ENCODE data around the gene CR1.
"Not testable (repeated sequence)": the region's sequence is repeated elsewhere in the genome, so short reads cannot be mapped to it uniquely, and the experiment has no call there.

The CR1 gene

DNA sequence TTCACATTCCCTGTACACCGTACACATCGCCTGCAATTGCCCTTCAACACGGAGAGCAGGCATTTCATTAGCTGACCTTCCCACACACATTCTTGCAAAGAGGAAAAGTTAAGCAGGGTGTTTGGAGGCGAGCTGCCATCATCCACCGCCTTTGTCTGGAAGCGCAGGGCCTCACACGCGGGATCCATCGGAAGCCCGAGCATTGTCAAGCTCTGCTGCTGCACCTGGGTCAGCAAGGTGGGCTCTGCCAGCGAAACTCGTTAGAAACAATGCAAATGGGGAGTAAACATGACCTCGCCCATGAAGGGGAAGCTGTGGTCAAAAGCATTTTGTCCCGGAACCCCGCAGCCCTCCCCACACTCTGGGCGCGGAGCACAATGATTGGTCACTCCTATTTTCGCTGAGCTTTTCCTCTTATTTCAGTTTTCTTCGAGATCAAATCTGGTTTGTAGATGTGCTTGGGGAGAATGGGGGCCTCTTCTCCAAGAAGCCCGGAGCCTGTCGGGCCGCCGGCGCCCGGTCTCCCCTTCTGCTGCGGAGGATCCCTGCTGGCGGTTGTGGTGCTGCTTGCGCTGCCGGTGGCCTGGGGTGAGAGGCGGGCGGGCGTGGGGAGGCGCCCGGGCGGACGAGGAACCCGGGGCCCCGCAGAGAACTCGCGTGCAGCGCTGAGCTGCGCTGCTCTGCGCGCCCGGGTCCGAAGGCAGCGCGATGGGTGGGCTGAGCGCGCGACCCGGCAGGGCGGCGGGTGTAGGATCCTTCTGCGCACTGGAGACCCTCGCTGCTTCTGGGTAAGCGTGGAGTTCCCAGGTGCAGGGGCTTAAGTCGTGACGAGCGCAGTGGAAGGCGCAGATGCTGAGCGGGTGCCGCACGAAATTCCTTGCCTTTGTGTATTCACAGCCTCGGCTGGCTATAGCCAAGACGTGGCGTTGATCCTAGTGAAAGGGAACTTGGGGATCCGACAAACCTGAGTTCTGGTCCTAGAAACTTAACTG is at the start of gene CR1:
Gene CR1, plus strand, starts transcription at position 357 of the 992 bp plus-strand sequence. Its CDS starts 111 bp downstream, at position 468.
- peak in 1 of 2 donors; percentile 13 for DNase-seq (ENCODE audit: extremely low read depth in 1 of 2, low read depth in 1 of 2)

DNA sequence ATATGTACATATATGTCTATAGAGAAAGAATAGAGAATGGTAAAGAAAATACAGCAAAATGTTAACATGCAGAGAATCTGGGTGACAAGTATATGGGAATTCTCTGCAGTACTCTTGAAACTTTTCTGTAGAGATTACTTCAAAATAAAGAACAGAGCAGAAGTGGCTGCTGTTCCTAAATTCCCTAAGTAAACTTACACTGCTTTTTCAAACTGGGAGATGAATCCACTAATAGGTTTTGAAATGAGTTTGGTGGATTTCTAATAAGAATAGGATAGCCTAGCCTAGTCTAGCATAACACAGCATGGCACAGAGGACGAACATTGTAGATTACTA is 42.3 kb upstream of the CR1 start:
- DNase-seq (ENCODE audit: extremely low read depth in 1 of 2, low read depth in 1 of 2), result no peak

GRCh38 chr1:207454046-207454964 is 41.7 kb upstream of the CR1 start, which contains the start of gene CR2:
CR2 (plus strand) TSS chr1:207454328; CDS start chr1:207454419, 91 bp downstream.
- DNase-seq (ENCODE audit: extremely low read depth in 1 of 2, low read depth in 1 of 2), result peak; percentile 41 to 69

DNA sequence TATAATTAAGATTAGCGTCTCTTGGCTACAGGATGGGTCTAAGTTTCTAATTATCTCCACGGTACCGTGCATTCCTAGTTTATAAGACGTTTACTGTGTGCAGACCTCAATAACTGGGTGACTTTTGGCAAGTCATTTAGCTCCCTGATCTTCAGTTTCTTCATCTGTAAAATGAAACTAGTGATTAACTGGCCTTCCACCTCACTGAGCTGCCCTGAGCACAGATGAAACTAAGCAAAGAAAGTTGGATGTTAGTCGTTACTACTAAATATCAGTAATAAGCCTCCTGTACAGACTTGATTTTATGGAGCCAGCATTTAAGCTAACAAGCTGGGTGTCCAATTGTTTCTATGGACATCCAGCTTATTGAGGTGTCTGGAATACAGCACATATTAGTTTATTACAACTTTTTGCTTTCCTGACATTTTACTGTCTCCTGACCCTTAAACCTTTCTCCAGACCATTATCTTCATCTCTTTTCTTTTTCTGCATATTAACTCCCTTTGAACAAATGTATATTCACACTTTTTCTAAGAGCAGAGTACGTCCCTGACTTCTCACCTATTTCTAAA is 40.7 kb upstream of the CR1 start:
- DNase-seq (ENCODE audit: extremely low read depth in 1 of 2, low read depth in 1 of 2), result no peak

- DNase-seq (ENCODE audit: extremely low read depth in 1 of 2, low read depth in 1 of 2), result no peak
Measured at GRCh38 chr1:207458414-207458813, 37.5 kb upstream of the CR1 start.

DNA sequence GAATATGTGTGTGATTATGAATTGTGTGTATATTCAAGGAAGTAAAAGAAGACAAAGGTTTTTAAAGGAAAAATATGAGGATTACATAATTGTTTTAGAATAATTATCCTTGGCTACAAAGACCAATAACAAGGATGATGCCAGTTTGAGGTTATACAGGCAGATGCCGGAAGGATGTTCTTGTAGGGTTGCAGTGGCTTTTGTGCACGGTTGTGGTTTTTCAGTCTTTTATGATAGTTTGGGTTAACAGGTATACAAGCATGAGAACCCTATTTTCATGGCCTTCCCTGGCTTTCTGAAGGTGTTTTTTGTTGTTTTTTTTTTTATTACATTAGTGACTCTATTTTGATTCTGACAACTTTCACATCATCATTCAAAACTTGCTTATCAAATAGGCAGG is 36.9 kb upstream of the CR1 start:
- no peak for DNase-seq (ENCODE audit: extremely low read depth in 1 of 2, low read depth in 1 of 2)

- DNase-seq (ENCODE audit: extremely low read depth in 1 of 2, low read depth in 1 of 2), result no peak
Measured at GRCh38 chr1:207461649-207462048, 34.3 kb upstream of the CR1 start.

- DNase-seq (ENCODE audit: extremely low read depth in 1 of 2, low read depth in 1 of 2), result no peak
Measured at GRCh38 chr1:207462535-207462934, 33.4 kb upstream of the CR1 start.

DNA sequence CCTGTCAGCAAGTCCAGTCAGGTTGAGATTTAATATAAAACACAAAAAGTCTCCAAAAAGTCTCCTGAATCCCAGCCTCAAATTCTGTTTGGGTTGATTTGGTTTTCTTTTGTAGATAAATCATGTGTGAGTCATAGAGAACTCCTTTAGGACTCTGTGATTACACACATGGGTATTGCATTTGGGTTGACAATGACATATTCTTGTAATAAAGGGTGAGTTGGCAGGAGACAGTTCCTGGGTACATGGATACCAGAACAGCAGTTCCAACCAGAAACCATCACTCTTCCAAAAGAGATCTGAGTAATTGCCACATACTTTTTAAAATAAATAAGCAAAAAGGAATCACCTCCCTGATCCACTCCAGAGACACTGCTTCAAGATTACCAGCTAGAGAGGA is 32.9 kb upstream of the CR1 start:
- DNase-seq (ENCODE audit: extremely low read depth in 1 of 2, low read depth in 1 of 2), result no peak

DNA sequence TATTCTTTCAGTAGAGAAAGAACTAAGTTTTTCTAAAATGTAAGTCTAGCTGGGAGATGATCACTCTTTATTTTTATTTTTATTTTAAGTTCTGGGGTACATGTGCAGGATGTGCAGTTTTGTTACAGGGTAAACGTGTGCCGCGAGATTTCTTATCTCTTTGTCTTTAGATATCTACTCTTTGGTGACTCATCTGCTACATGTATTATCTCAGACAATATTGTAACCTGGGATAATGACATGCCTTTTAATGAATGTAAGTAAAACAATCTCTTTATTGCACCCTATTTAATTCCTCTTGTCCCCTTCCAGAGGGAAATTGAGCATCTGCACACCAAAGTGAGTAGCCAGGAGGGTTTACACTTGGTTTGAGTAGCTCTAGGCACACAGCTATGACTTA is 32.4 kb upstream of the CR1 start:
- no peak for DNase-seq (ENCODE audit: extremely low read depth in 1 of 2, low read depth in 1 of 2)

DNA sequence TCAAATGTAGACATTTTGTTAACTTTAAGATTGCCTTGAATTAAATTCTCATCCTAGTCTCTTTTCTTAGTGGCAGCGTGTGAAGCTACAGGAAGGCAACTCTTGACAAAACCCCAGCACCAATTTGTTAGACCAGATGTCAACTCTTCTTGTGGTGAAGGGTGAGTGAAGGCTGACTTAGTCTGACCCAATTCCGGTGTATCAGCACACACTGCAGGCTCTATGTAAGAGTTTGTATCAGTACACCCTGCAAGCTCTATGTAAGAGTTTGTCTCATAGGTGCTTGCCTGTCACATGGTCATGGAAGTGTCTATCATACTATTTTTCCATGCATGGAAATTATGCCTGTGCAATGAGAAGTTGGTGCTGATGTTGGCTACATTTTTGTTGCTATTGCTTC is 25.0 kb upstream of the CR1 start:
- no peak for DNase-seq (ENCODE audit: extremely low read depth in 1 of 2, low read depth in 1 of 2)

DNA sequence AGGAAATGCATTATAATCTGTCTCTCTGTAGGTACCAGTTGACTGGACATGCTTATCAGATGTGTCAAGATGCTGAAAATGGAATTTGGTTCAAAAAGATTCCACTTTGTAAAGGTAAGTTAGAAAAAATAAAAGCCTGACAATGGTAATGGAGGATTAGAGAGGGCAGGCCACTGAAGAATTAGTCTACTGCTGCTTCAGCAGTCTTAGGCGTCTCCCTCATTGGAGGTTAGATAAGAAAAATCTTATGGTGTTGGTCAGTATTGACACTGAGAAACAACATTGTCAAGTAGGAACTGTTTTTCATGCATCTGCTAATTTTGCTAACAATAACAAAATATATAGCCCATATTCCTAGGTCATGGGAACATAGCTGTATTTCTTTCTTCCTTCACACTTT is 21.7 kb upstream of the CR1 start:
- no peak for DNase-seq (ENCODE audit: extremely low read depth in 1 of 2, low read depth in 1 of 2)

DNA sequence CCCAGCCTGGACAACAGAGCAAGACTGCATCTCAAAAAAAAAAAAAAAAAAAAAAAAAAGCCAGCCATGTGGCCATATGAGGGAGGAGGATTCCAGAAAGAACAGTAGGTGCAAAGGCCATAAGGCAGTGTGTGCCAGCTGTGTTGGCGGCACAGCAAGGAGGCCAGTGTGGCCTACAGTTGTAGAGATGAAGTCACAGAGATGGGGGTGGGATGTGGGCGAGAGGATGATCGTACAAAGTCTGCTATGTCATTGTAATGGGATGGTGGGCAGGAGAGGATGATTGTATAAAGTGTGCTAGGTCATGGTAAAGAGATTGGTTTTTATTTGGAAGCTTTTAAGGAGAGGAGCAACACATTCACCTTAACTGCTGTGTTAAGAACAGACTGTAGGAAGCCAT is 9.8 kb upstream of the CR1 start:
- DNase-seq (ENCODE audit: extremely low read depth in 1 of 2, low read depth in 1 of 2), result no peak

DNA sequence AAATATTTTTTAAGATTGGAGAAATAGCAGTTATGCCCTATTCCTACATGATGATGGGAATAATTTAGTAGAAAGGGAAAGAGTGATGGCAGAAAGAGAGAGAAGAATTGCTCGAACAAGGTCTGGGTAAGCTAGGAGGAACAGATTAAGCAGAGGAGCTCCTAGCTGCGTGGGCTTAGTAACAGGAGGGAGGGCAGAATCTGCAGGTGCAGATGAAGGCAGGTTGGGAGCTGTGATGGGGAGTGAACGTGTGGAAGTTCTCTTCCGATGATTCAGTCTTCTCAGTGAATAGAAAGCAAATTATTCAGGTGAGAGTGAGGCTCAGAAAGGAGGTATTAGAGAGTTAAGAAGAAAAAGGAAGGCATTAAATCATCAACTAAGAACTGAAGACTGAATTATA is 8.3 kb upstream of the CR1 start:
- no peak for DNase-seq (ENCODE audit: extremely low read depth in 1 of 2, low read depth in 1 of 2)

DNA sequence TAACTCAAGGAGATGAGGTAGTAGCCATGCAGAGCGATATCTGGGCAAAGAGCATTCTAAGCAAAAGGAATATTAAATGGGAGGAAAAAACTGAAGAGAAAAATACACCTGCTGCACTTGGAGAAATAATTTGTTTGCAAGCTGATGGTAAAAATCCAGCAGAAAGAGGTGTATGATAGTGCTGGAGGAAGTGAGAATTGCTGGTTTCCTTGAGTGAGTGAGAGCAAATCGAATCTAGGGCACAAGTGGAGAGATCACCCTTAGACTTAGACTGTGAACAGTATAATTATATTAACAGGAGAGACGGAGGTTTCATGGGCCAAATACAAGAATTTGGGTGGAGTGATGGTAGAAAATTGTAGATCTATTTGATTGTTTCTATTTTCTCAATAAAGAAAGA is 2.7 kb upstream of the CR1 start:
- DNase-seq (ENCODE audit: extremely low read depth in 1 of 2, low read depth in 1 of 2), result no peak

- no peak for DNase-seq (ENCODE audit: extremely low read depth in 1 of 2, low read depth in 1 of 2)
Measured at GRCh38 chr1:207494171-207494570, 1.8 kb upstream of the CR1 start.

DNA sequence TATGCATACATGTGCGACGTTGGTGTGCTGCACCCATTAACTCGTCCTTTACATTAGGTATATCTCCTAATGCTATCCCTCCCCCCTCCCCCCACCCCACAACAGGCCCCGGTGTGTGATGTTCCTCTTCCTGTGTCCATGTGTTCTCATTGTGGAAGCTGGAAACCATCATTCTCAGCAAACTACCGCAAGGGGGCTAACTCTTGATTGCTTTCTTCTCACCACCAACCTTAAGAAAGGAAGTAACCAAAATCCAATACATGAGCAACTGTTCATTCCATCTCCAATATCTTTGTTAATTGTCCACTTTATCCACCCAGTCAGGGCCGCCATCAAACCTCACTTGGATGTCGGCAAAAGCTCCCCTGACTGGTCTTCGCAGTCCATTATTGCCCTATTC is 676 bp upstream of the CR1 start:
- DNase-seq (ENCODE audit: extremely low read depth in 1 of 2, low read depth in 1 of 2), result not testable (repeated sequence)

DNA sequence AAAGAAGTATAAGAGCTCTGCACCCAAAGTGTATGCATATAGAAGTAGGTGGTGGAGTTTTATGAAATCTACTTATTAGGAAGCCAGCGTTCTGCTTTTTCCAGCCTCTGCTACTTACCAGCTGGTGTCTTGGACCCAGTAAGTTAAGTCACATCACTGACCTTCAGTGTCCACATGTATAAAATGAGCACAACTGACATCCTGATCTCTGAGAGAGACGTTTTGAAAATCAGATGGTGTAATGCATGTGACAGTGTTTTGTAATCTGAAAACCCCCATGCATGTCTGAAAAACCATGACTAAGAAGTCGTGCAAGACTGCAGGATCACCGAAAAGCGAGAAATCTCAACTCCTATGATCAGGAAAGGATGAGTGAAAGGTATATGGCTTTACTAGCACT is 2.0 kb downstream of the CR1 start:
- no peak for DNase-seq (ENCODE audit: extremely low read depth in 1 of 2, low read depth in 1 of 2)

- DNase-seq (ENCODE audit: extremely low read depth in 1 of 2, low read depth in 1 of 2), result peak; percentile 21 to 40
Measured at GRCh38 chr1:207499573-207499972, 3.6 kb downstream of the CR1 start.

DNA sequence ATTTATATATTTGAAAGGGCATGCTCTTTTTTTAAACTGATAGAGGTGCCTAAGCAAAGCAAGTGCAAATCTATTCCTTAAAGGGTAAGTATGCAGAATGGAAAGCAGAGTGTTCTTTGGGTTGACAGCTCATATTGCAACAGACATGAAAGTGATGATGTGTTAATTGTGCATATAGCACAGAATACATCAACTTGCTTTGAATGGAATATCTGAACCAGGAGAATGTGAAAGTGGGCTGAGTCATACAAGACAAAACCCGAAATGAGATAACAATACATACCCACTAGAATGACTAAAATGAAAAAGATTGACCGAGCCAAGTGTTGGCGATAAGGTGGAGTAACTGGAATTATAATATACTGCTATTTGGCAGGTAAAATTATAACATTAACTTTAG is 4.3 kb downstream of the CR1 start:
- no peak for DNase-seq (ENCODE audit: extremely low read depth in 1 of 2, low read depth in 1 of 2)

GRCh38 chr1:207501071-207501470 is 5.1 kb downstream of the CR1 start:
- DNase-seq (ENCODE audit: extremely low read depth in 1 of 2, low read depth in 1 of 2), result no peak
